ENCODE measurements around the gene INPP5B.

Gene INPP5B

DNA sequence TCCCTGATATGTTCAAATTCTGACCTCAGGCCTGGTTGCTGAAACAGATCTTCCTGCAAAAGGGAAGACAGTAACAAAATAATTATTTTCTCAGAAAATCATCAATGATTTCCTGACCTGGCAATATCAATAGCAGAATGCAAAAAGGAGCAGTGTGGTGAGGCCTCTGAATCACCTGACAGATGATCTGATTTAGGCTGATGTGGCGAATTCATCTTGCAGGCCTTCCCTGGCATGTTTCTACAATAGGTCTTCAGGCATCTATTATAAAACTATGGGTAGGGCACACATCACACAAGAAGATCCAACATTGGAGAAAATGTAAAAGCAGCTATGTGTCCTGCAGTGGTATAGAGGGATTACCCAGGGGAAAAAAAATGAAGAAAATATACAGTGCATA lies 80.4 kb downstream of the INPP5B start:
- DNase-seq, result no peak

DNA sequence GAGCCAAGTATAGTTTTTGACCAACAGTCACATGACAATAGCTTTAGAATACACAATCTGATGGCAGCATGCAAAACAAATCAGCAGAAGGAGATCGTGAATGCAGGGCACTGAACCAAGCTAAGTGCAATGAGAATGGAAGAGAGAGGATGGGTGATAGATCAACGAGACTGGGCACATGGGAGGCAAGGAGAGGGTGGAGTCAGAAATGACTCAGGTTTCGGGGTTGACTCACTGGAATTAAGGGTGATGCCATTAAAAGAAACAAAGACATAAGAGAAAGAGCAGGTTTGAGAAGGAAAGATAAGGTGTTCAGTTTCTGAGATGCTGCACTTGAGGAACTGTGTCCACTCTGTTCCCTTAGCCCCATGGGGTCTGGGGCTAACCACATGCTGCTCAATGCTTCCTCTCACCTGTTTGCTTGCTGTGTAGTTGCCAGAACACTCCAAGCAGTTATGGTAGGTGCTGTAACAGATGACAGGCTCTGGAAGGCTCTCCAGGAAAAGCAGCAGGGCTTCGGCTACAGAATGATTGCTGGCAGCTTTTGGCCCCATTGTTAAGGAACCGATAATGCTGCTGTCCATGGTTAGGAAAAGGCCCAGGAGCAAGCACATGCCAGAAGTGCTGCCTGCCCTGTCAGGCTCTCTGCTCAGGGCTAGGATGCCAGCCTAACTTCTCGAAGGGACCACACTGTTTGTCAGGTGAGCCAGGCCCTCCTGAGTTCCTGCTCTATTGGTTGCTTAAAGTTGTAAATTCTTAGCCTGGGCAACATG lies 81.3 kb downstream of the INPP5B start:
- no peak for DNase-seq

DNA sequence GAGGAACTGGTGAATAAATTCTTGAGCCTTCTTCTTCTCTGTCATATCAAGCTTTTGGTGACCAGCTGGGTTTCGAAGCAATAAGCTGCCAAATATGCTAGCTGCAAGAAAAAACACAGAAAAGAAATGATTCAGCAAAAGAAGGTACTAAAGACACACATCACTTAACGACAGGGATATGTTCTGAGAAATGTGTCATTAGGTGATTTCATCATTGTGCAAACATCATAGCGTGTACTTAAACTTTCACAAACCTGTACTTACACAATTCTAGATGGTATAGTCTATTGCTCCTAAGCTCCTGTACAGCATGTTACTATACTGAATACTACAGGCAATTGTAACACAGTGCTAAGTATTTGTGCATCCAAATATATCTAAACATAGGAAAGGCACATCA lies 84.5 kb downstream of the INPP5B start:
- DNase-seq, result no peak

DNA sequence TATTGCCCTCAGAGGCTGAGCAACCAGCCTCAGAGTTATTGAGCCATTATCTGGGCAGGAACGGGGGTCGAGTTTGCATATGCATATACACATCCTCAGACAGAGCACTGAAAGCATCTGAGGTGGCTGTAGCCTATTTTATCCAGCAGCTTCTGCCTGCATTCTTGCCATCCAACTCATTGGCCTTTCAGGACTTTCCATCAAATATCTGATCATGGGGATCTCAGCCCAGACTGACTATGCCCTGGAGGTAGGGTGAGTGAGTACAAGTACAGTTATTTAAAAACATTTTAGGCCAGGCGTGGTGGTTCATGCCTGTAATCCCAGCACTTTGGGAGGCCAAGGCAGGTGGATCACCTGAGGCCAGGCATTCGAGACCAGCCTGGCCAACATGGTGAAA lies 85.7 kb downstream of the INPP5B start:
- no peak for DNase-seq

DNA sequence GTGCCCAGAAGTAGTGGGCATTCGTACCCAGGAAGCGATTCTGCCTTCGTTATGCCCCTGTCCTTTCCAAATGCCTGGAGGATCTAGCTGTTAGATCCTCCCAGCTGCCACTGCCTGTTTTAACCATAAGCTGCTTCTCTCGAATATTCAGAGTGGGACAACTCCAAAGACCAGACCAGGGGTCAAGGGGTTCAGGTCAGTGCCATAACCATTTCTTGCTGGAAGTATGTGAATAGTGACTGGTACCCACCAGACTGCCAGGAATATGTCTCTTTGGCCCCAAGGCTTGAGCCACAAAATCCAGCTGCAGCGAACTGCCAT lies 86.5 kb downstream of the INPP5B start:
- no peak for DNase-seq

DNA sequence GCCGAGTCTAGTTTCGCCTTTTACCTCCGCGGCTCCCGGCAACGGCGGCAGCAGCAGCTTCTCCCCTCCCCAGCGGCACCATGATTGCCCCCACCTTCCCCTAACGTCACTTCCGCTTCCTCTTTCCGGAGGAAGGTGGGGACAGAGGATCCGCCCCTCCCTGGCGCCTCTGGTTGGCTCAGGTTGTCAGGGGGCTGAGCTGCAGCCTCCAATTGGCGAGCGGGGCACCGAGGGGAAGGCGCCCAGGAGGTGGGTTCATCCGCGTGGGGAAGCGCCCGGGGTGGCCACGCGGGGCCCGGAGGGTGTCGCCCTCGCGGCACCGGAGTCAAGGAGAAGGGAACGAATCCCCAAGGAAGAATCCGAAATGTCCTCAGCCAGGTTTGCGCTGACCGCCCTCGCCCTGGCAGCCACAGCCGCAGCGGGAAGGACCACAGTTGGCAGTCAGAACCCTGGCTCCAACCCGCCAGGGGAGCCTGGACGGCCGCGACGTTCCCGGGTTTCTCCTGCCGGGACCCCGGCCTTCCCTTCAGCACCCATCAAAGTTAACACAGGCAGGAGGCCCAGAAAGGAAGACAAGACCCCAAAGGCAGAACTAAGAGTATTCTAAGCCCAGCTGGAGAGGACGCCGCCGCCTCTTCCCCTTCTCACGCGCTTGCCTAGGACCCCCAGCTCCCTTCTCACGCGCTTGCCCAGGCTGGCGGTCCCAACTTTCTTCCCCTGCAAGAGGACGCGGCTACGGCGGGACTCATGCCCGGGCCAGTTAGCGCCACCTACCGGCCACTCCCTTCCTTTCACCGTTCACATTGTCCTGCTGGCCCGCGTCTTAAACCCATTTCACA lies 87.1 kb downstream of the INPP5B start, which contains the start of gene MTF1:
MTF1 (minus strand) TSS at position 86 of the 839 bp plus-strand sequence. CDS start 1,934 bp downstream, outside the sequence.
- DNase-seq, result peak; percentile 97

DNA sequence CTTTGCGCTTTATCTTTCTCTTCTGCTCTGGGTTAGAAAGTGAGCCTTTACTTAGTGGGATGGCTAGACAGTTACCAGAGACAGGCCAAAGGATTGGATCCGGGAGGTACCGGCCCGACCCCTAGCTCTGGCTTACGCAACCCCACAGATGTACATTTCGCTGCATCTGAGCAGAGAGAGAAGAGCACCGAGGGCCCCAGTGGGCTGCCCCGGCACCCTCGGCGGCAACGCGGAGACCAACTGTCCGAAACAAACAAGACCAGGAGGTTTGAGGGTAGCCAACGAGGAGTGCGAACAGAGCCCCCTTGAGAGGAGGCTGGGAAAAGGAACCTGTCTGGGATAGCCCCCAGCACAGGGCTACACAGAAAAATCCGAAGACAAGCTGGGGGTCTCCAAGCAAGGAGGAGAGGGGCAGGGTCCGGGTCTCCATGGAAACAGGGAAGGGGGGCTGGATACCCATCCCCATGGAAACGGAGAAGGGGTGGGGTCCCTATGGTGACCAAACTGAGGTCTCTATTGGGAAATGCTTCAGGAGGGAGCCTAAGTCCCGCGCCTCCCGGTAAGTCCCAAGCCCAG lies 87.8 kb downstream of the INPP5B start:
- DNase-seq, result peak; percentile 11

DNA sequence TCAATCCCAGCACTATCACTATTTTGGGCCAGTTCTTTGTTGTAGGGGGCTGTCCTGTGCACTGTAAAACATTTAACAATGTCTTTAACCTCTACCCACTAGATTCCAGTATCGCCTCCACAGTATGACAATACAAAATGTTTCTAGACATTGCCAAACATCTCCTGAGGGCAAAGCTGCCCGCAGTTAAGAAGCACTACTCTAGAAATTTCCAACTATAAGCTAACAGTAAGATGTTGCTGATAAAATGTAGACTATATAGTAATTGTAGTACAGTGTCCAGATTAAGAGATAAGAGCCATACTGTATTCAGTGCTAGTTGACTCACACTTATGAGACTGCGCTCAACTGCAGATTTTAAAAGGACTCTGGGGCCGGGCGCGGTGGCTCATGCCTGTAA lies 92.4 kb downstream of the INPP5B start:
- DNase-seq, result no peak

DNA sequence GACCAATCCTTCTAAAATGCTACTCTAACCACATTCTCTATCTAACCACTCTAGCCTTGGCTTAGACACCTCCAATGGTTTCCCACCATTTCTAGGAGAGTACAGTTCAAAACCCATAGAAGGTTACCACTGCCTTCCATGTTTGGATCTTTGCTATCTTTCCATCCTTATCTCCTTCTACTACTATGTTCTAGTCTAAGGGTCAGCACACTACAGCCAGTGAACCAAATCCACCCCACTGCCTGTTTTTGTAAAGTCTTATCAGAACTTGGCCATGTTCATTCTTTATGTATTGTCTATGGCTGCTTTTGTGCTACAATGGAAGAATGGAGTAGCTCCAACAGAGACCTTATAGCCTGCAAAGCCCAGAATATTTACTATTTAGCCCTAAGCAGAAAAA lies 93.7 kb downstream of the INPP5B start:
- no peak for DNase-seq

DNA sequence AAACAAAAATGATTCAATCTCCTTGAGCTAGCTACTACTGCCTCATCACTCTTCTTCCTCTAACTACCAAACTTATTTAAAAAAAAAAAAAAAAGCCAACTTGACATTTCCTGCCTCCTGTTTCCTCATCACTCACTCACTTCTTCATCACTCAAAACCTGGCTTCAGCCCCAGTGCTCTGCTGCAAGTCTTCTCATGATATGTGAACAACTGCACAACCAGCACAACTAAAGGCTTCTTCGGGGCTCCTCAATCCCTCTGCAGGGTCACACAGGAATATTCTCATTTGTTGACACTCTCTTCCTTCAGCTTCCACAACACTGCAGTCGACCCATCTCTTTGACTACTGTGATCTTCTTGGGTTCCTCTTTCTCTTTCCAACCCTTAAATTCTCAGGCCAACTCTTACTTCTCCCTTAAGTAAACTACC lies 95.1 kb downstream of the INPP5B start:
- no peak for DNase-seq

DNA sequence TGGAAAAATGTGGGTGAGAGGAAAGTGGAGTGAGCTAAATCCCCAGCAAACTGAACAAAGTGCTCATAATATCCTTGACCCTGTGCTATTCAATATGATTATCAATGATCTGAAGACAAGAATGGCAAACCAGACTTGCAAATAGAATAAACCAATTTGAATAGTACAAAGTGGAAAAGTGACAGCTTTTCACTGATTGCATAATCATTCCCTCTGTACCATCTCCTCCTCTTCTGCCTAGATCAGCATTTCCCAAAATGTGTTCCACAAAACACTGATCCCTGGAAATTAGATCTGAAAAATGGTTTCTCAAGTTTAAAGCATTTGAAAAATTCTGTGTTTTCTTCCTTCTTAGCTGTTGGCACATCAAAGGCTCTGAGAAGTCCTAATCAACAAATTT lies 95.6 kb downstream of the INPP5B start:
- DNase-seq, result no peak

DNA sequence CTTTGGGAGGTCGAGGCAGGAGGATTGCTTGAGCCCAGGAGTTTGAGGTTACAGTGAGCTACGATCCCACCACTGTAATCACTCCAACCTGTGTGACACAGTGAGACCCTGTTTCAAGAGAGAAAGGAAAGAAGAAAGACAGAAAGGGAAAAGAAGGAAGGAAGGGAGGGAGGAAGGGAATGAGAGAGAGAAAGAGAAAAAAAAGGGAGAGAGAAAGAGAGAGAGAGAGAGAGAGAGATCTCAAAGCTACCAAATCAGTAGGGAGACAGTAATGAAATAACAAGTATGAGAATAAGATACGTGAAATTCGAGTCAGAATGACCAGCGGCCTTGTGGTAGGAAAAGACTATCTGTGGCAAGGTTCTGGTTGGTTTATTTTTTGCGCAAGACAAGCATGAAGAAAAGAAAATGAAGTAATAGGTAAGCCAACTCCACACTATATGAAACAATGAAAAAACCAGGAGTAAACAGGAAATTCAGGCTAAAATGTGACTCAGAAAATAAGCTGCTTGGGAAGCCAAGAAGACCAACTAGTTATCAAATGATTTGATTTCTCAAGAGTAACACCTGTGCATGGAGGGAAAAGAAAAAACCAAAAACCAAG lies 96.4 kb downstream of the INPP5B start:
- DNase-seq, result no peak

DNA sequence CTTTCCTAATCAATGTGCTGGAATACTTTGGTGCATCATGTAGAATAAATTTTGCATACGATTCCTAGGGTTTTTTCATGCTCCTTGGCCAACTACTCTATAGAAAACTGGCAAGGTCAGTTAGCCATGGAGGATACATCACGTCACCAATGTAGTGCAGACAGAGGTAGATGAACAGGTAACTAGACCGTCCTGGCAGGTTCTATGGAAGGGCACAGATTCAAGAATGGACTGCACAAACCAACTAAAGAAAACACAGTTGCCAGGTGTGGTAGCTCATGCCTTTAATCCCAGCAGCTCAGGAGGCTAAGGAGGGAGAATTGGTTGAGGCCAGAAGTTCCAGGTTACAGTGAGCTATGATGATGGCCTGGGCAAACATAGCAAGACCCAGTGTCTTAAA lies 97.4 kb downstream of the INPP5B start:
- no peak for DNase-seq

DNA sequence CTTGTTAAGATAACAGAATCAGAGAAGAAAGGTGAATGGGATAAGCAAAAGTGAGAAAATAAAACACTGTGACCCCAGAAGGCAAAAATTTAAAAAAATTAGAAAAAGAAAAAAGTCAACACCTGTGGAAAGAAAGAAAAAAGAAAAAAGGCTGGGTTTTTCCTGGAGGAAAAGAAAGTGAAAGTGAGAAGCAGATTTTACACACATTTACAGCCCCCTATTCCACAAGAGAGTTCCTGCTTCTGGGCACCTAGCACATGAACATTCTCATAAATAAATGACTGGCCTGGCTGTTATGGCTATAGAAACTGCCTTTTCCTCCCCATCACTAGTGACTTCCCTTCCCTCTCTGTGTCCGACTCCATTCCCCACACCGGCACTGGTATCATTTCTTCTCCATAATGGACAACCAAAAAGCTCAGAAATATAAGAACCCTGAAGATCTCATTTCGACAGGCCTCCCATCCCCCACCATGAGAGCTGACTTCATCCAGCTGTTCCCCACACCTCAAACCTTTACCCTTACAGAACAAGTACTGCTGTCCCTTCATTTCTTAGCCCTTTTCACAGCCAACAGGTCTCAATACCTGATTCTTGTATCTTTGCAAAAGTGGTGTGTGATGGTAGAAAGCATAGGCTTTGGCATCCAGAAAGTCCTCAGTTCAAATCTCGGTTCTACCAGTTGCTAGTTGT lies 100.1 kb downstream of the INPP5B start:
- DNase-seq, result no peak

DNA sequence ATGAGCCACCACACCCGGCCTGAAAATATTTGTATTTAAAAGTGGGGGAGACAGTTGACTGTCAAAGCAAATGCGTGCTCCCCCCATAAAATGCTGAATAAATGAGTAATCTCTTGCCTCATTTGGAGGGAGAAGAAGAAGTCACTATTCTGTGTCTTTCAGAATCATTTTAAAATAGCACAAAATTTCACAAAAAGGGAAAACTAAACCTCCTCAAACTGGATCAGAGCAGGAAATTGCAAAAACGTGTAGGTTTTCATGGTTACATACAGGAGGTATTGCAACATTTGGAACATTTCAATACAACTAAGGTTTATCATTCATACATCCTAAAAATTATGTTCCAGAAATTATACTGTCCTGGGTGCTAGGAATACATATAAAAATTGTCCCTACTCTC lies 101.1 kb downstream of the INPP5B start:
- DNase-seq, result no peak

DNA sequence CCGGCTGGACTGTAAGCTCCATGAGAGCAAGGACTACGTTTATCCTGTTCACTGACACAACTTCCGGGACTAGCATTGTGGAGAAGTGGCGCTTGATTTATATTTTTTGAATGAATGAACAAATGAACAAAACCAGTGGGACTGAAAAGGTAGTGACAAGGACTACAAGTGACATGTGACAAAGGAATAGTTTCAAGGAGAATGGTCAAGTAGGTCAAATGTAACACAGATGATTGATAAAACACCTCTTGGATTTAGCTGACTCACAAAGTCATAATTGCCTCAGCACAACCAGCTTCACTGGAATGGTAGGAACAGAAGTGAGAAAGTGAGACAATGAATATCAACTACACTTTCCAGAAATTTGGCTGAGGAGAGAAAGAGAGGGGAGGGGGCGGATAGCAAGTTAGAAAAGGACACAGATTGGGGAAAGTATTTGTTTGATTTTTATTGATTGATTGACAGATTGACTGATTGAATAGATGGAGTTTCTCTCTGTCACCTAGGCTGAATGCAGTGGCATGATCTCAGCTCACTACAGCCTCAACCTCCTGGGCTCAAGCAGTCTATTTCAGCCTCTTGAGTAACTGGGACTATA lies 101.7 kb downstream of the INPP5B start:
- DNase-seq, result no peak

DNA sequence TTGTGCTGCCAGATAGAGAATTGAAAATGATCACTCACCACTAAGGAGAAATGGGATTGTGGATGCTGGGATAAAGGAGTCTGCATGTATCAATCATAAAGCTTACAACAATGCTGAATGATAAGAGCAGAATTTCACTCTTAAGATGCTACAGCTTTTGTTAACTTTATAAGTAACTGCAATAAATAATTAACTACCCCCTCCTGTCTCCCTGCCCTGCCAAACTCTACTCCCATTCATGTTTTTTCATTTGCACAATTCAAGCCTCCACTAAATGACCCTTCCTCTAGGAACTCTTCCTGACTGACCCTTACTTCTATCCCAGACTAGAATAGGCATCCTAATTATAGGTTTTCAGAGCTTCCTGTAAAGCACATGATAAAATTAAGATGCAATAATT lies 102.3 kb downstream of the INPP5B start:
- no peak for DNase-seq

DNA sequence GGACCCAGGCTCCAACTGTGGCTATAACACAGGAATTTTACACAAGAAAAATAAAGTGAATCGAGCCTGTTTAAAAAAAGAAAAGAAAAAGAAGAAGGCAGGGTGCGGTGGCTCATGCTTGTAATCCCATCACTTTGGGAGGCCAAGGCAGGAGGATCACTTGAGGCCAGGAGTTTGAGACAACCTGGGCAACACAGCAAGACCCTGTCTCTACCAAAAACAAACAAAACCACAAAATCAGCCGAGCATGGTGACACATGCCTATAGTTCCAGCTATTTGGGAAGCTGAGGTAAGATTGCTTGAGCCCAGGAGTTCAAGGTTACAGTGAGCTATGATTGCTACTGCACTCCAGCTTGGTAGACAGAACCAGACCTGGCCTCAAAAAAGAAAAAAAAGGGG lies 105.2 kb downstream of the INPP5B start:
- DNase-seq, result no peak

DNA sequence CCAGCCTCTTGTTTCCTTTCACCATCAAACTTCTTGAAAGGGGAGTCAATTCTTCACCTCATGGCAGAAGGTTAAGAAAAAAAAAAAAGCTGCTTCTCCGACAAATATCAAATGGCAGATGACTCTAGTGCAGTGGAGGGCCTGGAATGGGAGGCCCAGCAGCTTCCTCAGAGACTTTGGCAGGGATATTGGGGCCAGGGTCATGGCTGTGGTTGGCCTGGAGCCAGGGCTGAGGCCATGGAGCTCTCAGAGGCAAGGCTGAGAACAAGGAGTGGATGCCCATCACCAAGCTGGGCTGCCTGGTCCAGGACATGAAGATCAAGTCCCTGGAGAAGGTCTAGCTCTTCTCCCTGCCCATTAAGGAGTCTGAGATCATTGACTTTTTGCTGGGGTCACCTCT lies 106.1 kb downstream of the INPP5B start:
- DNase-seq, result no peak

DNA sequence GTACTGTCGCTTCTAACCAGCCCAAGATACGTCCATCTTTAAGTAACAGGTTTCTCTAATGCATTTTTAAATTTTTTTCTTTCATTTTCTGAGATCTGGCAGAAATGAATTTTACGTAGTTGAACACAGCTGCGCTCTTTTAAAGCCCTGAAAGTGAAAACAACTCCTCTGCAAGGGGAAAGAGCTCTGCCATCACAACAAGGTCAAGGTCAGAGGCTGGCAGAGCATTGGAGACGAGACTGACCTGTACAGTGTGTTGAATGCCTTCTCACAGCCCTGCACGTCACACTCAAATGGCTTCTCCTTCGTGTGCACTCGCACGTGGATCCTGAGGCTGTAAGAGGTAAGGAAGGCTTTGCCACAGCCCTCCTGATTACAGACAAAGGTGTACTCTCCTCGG lies 107.2 kb downstream of the INPP5B start:
- no peak for DNase-seq

DNA sequence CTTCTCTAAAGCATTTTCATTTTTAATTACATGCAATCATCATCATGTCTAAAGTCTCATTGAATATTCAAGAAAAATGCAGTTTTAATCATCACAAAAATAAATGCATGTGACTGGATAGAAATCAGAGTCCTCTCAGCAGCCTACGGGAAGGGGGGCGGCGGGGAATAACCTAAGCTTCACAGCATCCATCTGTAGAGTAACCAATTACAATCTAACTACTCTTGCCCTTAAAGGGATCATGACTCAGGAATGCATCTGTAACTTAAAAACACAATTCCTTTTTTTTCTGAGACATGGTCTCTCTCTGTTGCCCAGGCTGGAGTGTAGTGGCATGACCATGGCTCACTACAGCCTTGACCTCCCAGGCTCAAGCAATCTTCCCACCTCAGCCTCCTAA lies 110.1 kb downstream of the INPP5B start:
- DNase-seq, result no peak

DNA sequence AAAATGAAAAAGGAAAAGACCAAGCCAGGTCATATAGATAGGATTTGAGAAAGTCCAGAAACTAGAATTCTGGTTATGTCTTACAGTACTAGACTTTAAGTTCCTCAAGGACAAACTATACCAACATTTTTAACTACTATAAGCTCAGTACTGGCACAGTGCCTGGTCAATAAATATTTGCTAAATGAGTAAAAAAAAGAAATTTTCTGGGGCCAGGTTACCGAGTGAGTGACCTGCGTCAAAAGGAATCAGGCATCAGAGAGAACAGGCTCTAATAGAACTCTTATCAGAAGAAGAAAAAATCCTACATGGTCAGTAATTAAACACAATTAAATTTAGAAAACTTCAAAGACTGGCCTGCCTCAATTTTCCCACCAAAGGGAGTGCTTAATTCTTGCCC lies 115.0 kb downstream of the INPP5B start:
- DNase-seq, result no peak

DNA sequence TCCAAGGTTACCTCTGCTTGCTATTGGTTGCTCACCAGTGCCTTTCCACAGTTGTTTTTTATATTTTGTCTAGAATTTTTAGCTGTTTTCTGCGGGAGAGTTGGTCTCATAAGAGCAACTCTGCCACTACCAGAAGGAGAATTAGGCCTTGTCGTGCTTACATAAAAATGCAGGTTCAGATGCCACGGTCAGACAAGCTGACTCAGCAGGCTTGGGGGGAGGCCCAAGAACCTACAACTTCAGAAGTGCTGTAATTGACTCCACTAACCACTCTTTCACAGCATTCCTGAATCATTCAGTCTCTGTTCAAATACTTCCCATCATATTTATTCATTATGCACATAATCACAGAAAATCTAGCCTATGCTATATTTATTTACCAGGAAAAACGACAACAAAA lies 115.7 kb downstream of the INPP5B start:
- DNase-seq, result no peak
